OCI-LY7 (cell line): ENCODE data around the gene ITIH1. TPM values are rescaled to one million over a fixed set of nuclear protein-coding genes. Genes with fewer than 3 reads are reported as not detected.

Experiments
- BruUV-seq: library from RNA; stranded (reverse); fragments of 400-500 nt; replicated peaks from 2 replicates; lab custom pipeline; 2021; lab: Mats Ljungman, UMichigan
- CTCF ChIA-PET: fragments of 300-600 bp; sonication (Branson Sonifier 250); formaldehyde crosslinking; loops from one replicate; lab custom pipeline; 2022; ENCODE audit warnings: antibody characterized with exemption; ENCODE audit not compliant: unreplicated experiment; lab: Charles Lee
- POLR2A ChIA-PET: fragments of 300-600 bp; sonication (Branson Sonifier 250); formaldehyde crosslinking; loops from one replicate; lab custom pipeline; 2022; ENCODE audit warnings: antibody characterized with exemption; lab: Charles Lee
- DNase-seq: peaks from one replicate; pipeline ENCODE4 v3.0.0-alpha.2; 2015; ENCODE audit warnings: low spot score
- H2AFZ ChIP-seq: fragments of 200-600 bp; sonication (generic), shearing (Covaris generic); 2 replicates; pipeline ENCODE4 v1.6.1; 2014; ENCODE audit warnings: mild to moderate bottlenecking, antibody characterized with exemption, low read length, moderate library complexity
- H3K27ac ChIP-seq: fragments of 200-600 bp; sonication (generic); 2 replicates; pipeline ENCODE4 v1.5.1; 2014; ENCODE audit warnings: mixed run types, low read depth, mild to moderate bottlenecking, moderate library complexity, low read length, inconsistent platforms; ENCODE audit not compliant: poor library complexity, severe bottlenecking
- H3K36me3 ChIP-seq: fragments of 200-600 bp; sonication (generic); 2 replicates; pipeline ENCODE4 v1.6.1; 2014; ENCODE audit warnings: mild to moderate bottlenecking, antibody characterized with exemption, low read length, moderate library complexity, mixed read lengths; ENCODE audit not compliant: insufficient read depth
- H3K4me1 ChIP-seq: fragments of 200-600 bp; sonication (generic); 2 replicates; pipeline ENCODE4 v1.5.1; 2014; ENCODE audit warnings: mild to moderate bottlenecking, low read length; ENCODE audit not compliant: insufficient read depth, poor library complexity, severe bottlenecking
- H3K4me2 ChIP-seq: fragments of 200-600 bp; sonication (generic); 2 replicates; pipeline ENCODE4 v1.6.1; 2014; ENCODE audit warnings: mild to moderate bottlenecking, low read length
- H3K4me3 ChIP-seq: fragments of 200-600 bp; sonication (generic); 2 replicates; pipeline ENCODE4 v1.5.1; 2014; ENCODE audit warnings: mild to moderate bottlenecking, low read depth, low read length; ENCODE audit not compliant: poor library complexity, severe bottlenecking
- H3K79me2 ChIP-seq: fragments of 200-600 bp; sonication (generic); 2 replicates; pipeline ENCODE4 v1.6.1; 2016; ENCODE audit warnings: low read depth, mild to moderate bottlenecking, low read length, moderate library complexity, mixed read lengths; ENCODE audit not compliant: insufficient read depth
- H3K9me2 ChIP-seq: fragments of 200-600 bp; sonication (generic); 2 replicates; pipeline ENCODE4 v1.6.1; 2016; ENCODE audit warnings: mild to moderate bottlenecking, low read length, mixed read lengths; ENCODE audit not compliant: insufficient read depth
- H3K9me3 ChIP-seq: fragments of 200-600 bp; sonication (generic); 2 replicates; pipeline ENCODE4 v1.6.1; 2014; ENCODE audit warnings: mild to moderate bottlenecking, mixed run types, low read length, mixed read lengths
- H4K20me1 ChIP-seq: fragments of 200-600 bp; sonication (generic); 2 replicates; pipeline ENCODE4 v1.6.1; 2014; ENCODE audit warnings: mild to moderate bottlenecking, antibody characterized with exemption, low read length, moderate library complexity, mixed read lengths; ENCODE audit not compliant: insufficient read depth
- CTCF ChIP-seq: fragments of 200-600 bp; sonication (generic); conservative IDR thresholded peaks from 2 replicates; pipeline ENCODE4 v1.5.1; 2014; ENCODE audit warnings: mild to moderate bottlenecking, antibody characterized with exemption, low read length, moderate library complexity, mixed read lengths
- EZH2phosphoT487 ChIP-seq: fragments of 200-600 bp; sonication (generic); IDR thresholded peaks from 2 replicates; pipeline ENCODE4 v1.6.1; 2018; ENCODE audit warnings: low read depth, borderline replicate concordance, mild to moderate bottlenecking, mixed run types, antibody characterized with exemption, low read length, moderate library complexity, mixed read lengths
- intact Hi-C: fragments of 100-400 bp; cut with micrococcal nuclease; formaldehyde crosslinking; loops from one replicate; pipeline ENCODE4 v1.10.0; 2022; ENCODE audit not compliant: unreplicated experiment
- total RNA-seq, 2 experiments: library from RNA; depleted of rRNA in 1 of 2; stranded (reverse); fragments of >200 nt in 1 of 2; shearing (Covaris generic) in 1 of 2; gene quantifications; 2 replicates each; pipeline ENCODE4 v1.2.3, GENCODE V29; 2014 to 2022

ITIH1 gene
- total RNA-seq, 2 experiments from 2014 or later = not detected

GRCh38 chr3:52787672-52788625, 10.6 kb downstream of the ITIH1 start:
- H3K9me3 ChIP-seq = no peaks in the 10 kb centered on the region
- no peaks in the 10 kb centered on the region for H3K9me2 ChIP-seq
- H3K79me2 ChIP-seq = no peaks in the 10 kb centered on the region
- POLR2A ChIA-PET = interaction anchor here (0.6 to 1.0 kb wide), 3 partner anchors 69 to 1538 kb away, joined by 3 to 5 read pairs (median 4); no protein-coding TSS in a partner anchor
- no peaks in the 10 kb centered on the region for H3K36me3 ChIP-seq
- CTCF ChIA-PET = no interaction called here
- no peak overlapping the region for H2AFZ ChIP-seq
- intact Hi-C loops = no loop called here
- no peak overlapping the region for H3K27ac ChIP-seq
- no peaks in the 10 kb centered on the region for H3K4me1 ChIP-seq
- no peak for TF ChIP-seq EZH2phosphoT487
- TF ChIP-seq CTCF = no peak
- DNase-seq = no peak
- H3K4me2 ChIP-seq = no peak overlapping the region
- H4K20me1 ChIP-seq = no peaks in the 10 kb centered on the region
- no peak overlapping the region for H3K4me3 ChIP-seq
- BruUV-seq = no TSS peak

GRCh38 chr3:52788890-52789745, 11.7 kb downstream of the ITIH1 start:
- ChIA-PET POLR2A (interaction anchor here (0.6 kb wide), 1 partner anchor 1537 kb away, joined by 3 read pairs; no protein-coding TSS in a partner anchor), CTCF (interaction anchor here (0.6 kb wide), 1 partner anchor 124 kb away, joined by 5 read pairs; no protein-coding TSS in a partner anchor)
- no peaks in the 10 kb centered on the region for H3K9me3 ChIP-seq
- H3K4me1 ChIP-seq = no peaks in the 10 kb centered on the region
- no peaks in the 10 kb centered on the region for H3K79me2 ChIP-seq
- H3K9me2 ChIP-seq = no peaks in the 10 kb centered on the region
- no peak for DNase-seq
- TF ChIP-seq EZH2phosphoT487 = no peak
- TF ChIP-seq CTCF = no peak
- H2AFZ ChIP-seq = no peak overlapping the region
- no peaks in the 10 kb centered on the region for H3K36me3 ChIP-seq
- no peaks in the 10 kb centered on the region for H4K20me1 ChIP-seq
- H3K4me2 ChIP-seq = no peak overlapping the region
- intact Hi-C loops = no loop called here
- no peak overlapping the region for H3K4me3 ChIP-seq
- no peak overlapping the region for H3K27ac ChIP-seq
- BruUV-seq = no TSS peak
